NCI-H1417 (cell line): ENCODE results near the gene ENTPD6.
"Not testable (repeated sequence)": the region's sequence is repeated elsewhere in the genome, so short reads cannot be mapped to it uniquely, and the experiment has no call there.

Experiments used
- DNase-seq, 3 experiments: peaks; one replicate each; lab custom pipeline; 2025; lab: John Stamatoyannopoulos, UW

The ENTPD6 gene

DNA sequence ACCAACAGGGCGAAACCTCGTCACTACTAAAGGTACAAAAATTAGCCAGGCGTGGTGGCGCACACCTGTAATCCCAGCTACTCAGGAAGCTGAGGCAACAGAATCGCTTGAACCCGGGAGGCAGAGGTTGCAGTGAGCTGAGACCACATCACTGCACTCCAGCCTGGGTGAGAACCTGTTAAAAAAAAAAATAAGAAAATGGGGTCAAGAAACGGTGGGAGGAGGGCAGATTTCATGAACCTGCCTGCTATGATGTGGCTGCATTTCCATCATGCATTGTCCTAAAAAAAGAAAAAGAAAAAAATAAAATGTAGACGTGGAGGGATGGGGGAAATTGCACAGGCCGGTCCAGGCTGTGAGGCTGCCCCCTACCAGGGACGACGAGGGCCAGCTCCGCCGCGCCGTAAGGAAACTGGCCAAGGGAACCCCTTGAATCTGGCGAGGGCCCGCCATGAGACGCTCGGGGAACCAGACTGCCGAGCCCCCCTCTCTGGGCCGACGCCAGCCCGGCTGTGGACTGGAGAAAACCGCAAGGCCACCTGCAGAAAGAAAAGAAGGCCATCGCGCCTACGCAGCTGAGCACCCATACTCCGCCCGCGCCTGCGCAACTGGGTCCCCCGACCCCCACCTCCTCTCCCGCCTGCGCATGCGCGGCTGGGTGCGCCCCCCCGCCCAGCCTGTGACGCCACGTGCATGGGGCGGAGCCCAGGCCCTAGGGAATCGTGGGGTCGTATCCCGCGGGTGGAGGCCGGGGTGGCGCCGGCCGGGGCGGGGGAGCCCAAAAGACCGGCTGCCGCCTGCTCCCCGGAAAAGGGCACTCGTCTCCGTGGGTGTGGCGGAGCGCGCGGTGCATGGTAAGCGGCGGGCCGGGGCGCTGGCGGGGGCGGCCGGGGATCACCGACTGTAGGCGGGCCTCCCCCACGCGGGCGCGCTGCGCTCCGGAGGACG is at the start of gene ENTPD6:
Gene ENTPD6, plus strand, starts transcription at position 699 of the 948 bp plus-strand sequence. CDS start 10,825 bp downstream, outside the sequence.
- DNase-seq, result peak; percentile 82 to 96 (median 95)

DNA sequence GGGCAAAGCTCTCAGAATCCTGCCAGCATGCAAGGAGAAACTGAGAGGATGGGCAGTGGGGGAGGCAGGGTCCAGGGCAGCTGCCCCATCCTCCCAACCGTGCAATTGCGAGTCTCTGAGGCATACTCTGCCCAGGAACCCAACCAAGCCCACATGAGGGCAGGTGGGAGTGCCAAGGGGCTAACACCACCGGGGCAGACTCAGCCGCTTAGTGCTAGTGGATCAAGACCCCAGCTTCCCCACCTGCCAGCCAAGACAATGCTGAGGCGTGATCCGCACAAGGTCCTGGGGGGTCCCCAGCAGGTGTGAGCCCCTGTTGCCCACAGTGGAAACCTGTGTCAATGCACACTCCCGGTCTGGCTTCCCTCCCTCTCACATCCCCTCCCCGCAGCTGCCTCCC is 48.5 kb upstream of the ENTPD6 start:
- DNase-seq, result no peak

DNA sequence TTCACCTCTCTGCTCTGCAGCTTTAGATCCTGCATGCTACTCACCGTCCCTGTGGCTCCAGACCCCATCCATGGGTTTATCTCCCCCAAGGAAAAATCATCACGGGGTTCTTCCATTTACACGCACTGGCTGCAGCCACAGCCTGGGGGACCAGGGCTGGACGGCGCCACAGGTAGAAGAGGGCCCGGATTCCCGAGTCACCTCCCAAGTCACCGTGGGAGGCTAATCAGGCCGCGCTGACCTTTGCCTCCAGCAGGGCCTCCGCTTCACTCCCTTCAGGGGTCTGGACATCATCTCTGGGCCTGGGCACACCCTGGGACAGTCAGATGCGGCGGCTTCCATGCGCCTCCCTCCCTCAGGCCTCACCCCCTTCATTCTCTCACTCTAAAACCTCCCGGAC is 47.8 kb upstream of the ENTPD6 start:
- no peak for DNase-seq

- DNase-seq, result peak in 2 of 3 experiments; percentile 46 to 66
Measured at GRCh38 chr20:25148181-25148981, 47.1 kb upstream of the ENTPD6 start.

GRCh38 chr20:25148982-25149846 is 46.3 kb upstream of the ENTPD6 start:
- DNase-seq, result no peak

GRCh38 chr20:25150016-25150415 is 45.5 kb upstream of the ENTPD6 start:
- DNase-seq, result no peak

DNA sequence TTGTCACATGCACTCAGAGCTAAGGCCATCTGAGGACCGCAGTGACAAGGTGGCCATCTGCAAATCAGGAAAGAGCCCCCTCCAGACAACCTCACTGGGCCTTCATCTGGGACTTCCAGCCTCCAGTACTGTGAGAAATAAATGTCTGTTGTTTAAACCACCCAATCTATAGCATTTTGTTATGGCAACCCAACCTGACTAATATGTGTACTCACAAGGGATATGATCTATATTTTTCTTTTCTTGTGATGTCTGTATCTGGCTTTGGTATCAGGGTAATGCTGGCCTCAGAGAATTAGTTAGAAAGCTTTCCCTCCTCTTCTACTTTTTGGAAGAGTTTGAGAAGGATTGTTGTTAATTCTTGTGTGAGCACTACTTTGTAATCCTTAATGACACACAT is 37.5 kb upstream of the ENTPD6 start:
- no peak for DNase-seq

DNA sequence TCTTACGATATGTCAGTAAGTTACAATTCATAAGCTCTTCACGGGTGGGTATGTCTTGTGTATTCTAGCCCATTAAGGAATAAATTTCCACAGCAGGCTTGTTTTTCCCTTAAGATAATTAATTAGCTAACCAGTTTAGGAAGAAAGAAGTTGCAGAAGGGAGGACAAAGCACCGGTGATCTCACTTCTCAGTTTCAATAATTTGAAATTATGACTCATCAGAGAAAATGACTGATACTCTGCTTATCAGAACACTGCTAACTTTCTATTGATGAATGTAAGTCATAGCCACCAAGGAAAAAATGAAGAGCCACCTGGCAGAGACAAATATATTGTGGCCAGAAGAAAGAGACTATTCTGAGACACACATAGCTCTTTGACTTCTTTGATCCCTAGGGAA is 35.0 kb upstream of the ENTPD6 start:
- DNase-seq, result no peak

DNA sequence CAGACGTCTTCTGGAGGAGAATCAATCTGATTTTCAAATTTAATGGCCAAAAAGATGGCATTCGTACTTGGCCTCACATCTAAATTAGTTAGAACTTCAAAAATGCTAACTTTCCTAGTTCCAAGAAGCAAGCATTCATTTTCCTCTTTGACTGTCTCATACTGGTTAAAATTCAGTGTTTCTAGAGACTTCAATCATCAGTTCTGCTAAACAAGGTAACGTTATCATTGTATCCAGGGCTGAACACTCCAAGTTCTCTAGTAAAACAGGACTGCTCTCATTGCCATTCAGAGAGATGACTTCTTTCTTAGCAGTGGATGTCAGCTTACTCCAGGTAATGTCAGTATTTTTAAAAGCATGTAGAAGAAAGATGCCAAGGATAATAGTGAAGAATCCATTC is 34.6 kb upstream of the ENTPD6 start:
- DNase-seq, result no peak

GRCh38 chr20:25165128-25165527 is 30.4 kb upstream of the ENTPD6 start:
- no peak for DNase-seq

DNA sequence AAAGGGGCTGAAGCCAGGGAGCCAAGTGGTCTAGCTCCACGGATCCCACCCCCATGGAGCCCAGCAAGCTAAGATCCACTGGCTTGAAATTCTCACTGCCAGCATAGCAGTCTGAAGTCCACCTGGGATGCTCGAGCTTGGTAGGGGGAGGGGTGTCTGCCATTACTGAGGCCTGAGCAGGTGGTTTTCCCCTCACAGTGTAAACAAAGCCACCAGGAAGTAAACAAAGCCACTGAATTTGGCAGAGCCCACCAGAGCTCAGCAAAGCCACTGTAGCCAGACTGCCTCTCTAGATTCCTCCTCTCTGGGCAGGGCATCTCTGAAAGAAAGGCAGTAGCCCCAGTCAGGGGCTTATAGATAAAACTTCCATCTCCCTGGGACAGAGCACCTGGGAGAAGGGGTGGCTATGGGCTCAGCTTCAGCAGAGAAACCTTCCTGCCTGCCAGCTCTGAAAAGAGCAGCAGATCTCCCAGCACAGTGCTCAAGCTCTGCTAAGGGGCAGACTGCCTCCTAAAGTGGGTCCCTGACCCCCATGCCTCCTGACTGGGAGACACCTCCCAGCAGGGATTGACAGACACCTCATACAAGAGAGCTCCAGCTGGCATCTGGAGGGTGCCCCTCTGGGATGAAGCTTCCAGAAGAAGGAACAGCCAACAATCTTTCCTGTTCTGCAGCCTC is 29.3 kb upstream of the ENTPD6 start:
- DNase-seq, result peak in 1 of 3 experiments; percentile 10

GRCh38 chr20:25173321-25173720 is 22.2 kb upstream of the ENTPD6 start:
- no peak for DNase-seq

- DNase-seq, result no peak
Measured at GRCh38 chr20:25173886-25174308, 21.6 kb upstream of the ENTPD6 start.

- no peak for DNase-seq
Measured at GRCh38 chr20:25176184-25176583, 19.3 kb upstream of the ENTPD6 start.

GRCh38 chr20:25177890-25178321 is 17.6 kb upstream of the ENTPD6 start:
- DNase-seq, result no peak

DNA sequence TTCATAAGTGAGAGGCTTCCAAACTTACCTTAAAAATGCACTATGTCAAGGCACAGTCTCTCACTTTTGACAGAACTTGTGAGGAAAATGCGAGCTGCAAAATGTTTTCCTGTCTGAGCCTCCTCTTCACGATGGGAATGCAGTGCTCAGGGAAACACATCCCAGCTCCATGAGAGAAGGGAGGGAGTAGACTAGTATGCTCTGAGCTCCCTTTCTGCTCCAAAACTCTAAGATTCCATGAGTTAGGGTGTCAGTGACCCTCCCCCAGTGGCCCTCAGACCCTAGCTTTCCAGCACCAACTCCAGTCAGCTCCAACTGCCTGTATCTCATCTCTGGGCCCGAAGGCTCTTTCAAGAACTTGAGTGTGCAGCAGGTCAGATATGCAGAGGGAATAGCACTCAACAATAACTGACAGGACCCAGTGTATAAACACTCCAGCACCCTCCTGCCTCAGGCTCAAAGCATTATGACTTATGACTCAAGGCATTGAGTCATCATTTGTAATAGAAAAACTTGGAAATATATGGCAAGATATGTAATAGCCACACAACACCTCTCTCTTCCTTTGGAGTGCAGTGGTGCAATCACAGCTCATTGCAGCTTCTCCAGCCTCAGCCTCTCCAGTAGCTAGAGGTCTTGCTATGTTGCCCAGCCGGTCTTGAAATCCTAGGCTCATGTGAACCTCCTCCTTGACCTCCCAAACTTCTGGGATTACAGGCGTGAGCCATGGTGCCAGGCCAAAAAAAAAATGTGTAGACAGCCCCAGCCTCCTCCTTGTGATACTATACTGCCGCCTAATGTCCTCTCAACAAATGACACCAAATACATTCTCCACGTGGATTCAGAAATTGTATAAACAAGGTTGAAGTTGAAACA is 16.7 kb upstream of the ENTPD6 start:
- peak; percentile 25 to 72 (median 36) for DNase-seq

- no peak for DNase-seq
Measured at GRCh38 chr20:25179439-25180089, 15.9 kb upstream of the ENTPD6 start.

DNA sequence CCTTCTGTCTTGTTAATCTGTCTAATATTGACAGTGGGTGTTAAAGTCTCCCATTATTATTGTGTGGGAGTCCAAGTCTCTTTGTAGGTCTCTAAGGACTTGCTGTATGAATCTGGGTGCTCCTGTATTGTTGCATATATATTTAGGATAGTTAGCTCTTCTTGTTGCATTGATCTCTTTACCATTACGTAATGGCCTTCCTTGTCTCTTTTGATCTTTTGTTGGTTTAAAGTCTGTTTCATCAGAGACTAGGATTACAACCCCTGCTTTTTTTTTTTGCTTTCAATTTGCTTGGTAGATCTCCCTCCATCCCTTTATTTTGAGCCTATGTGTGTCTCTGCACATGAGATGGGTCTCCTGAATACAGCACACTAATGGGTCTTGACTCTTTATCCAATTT is 11.1 kb upstream of the ENTPD6 start:
- DNase-seq, result not testable (repeated sequence)

- peak in 1 of 3 experiments; percentile 0 for DNase-seq
Measured at GRCh38 chr20:25187220-25187619, 8.3 kb upstream of the ENTPD6 start.

GRCh38 chr20:25187635-25188034 is 7.9 kb upstream of the ENTPD6 start:
- DNase-seq, result no peak
